GM18526 (cell line): ENCODE measurements around the gene SMC5.

Experiments
- POLR2A ChIP-seq: IDR thresholded peaks from 3 replicates; pipeline ENCODE4 v1.6.1; 2011; ENCODE audit not compliant: insufficient read length; ENCODE audit errors: extremely low read depth

The SMC5 gene

GRCh38 chr9:70315389-70315788, 56.6 kb downstream of the SMC5 start:
- no peak for TF ChIP-seq POLR2A

GRCh38 chr9:70318002-70318401, 59.2 kb downstream of the SMC5 start:
- no peak for TF ChIP-seq POLR2A

- no peak for TF ChIP-seq POLR2A
Observed at GRCh38 chr9:70322096-70322495, 63.3 kb downstream of the SMC5 start.

GRCh38 chr9:70324963-70325362, 66.2 kb downstream of the SMC5 start:
- no peak for TF ChIP-seq POLR2A

GRCh38 chr9:70340572-70340971, 81.8 kb downstream of the SMC5 start:
- TF ChIP-seq POLR2A = no peak

GRCh38 chr9:70347046-70347445, 88.3 kb downstream of the SMC5 start:
- no peak for TF ChIP-seq POLR2A

GRCh38 chr9:70352356-70352755, 93.6 kb downstream of the SMC5 start:
- no peak for TF ChIP-seq POLR2A

GRCh38 chr9:70352802-70353201, 94.0 kb downstream of the SMC5 start:
- TF ChIP-seq POLR2A = no peak

- TF ChIP-seq POLR2A = no peak
Observed at GRCh38 chr9:70355801-70356200, 97.0 kb downstream of the SMC5 start.

- no peak for TF ChIP-seq POLR2A
Observed at GRCh38 chr9:70362952-70363351, 104.2 kb downstream of the SMC5 start.

GRCh38 chr9:70363760-70364159, 105.0 kb downstream of the SMC5 start:
- no peak for TF ChIP-seq POLR2A

GRCh38 chr9:70367305-70367930, 108.6 kb downstream of the SMC5 start:
- no peak for TF ChIP-seq POLR2A

- TF ChIP-seq POLR2A = no peak
Observed at GRCh38 chr9:70374962-70375618, 116.3 kb downstream of the SMC5 start.

- no peak for TF ChIP-seq POLR2A
Observed at GRCh38 chr9:70382046-70382708, 123.4 kb downstream of the SMC5 start.

- no peak for TF ChIP-seq POLR2A
Observed at GRCh38 chr9:70382709-70383605, 124.2 kb downstream of the SMC5 start.
